ENCODE results near the gene BACE2.

DNA sequence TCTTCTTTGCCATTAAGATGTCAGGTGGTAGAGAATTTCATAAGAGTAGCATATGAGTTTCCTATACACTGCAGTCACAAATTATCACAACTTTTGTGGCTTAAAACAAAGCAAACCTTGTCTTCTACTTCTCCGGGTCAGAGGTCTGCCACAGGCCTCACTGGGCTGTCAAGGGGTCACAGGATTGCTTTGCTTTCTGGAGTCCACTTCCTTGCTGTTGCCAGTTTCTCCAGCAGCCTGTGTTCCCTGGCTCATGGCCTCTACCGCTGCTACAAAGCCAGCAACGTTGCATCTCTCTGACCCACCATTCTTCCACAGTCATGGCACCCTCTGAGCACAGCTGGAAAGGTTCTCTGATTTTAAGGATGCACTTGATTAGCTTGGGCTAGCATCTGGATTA, 6.5 kb upstream of the BACE2 start:
- TF ChIP-seq TARDBP (IDR thresholded peaks at IDR 0.05) (no peak), ELF4 (IDR thresholded peaks at IDR 0.05) (no peak), FOXK2 (IDR thresholded peaks at IDR 0.05) (no peak), FOXM1 (IDR thresholded peaks at IDR 0.05; ENCODE audit: borderline replicate concordance) (no peak), L3MBTL2 (conservative IDR thresholded peaks at IDR 0.05) (no peak), SUZ12 (IDR thresholded peaks at IDR 0.05) (no peak), BHLHE40 (IDR thresholded peaks at IDR 0.05; ENCODE audit: borderline replicate concordance) (no peak), NFRKB (IDR thresholded peaks at IDR 0.05) (no peak), HDGF (IDR thresholded peaks at IDR 0.05; ENCODE audit: borderline replicate concordance) (no peak), ZNF384 (IDR thresholded peaks at IDR 0.05) (no peak)
